HL-60 (cell line): Measurements from ENCODE around the gene SPNS2.
"Not testable (repeated sequence)": the region's sequence is repeated elsewhere in the genome, so short reads cannot be mapped to it uniquely, and the experiment has no call there.

Experiments
- DNase-seq, 2 experiments: peaks; one replicate each; pipeline ENCODE4 v3.0.0-alpha.2; 2010 to 2020; ENCODE audit warnings: low read depth in 1 of 2, low spot score in 1 of 2
- H3K27ac ChIP-seq: fragments of 250-450 bp; sonication (Bioruptor Pico); replicated peaks from 2 replicates; pipeline ENCODE4 v1.5.1; 2020; ENCODE audit warnings: mild to moderate bottlenecking, moderate library complexity
- H3K27me3 ChIP-seq: fragments of 250-450 bp; sonication (Bioruptor Pico); 2 replicates; pipeline ENCODE4 v1.5.1; 2021; ENCODE audit warnings: mild to moderate bottlenecking, moderate library complexity; ENCODE audit not compliant: insufficient read depth, poor library complexity, severe bottlenecking
- H3K4me3 ChIP-seq: replicated peaks from 2 replicates; pipeline ENCODE4 v1.5.1; 2011; ENCODE audit warnings: mild to moderate bottlenecking, control low read depth, low read length; ENCODE audit not compliant: insufficient read depth
- CTCF ChIP-seq: IDR thresholded peaks from one replicate; pipeline ENCODE4 v1.5.1; 2011; ENCODE audit warnings: low read length, control low read depth, inconsistent platforms; ENCODE audit not compliant: insufficient read depth
- GABPA ChIP-seq: IDR thresholded peaks from 2 replicates; pipeline ENCODE4 v1.6.1; 2012; ENCODE audit warnings: low read depth
- POLR2AphosphoS5 ChIP-seq: IDR thresholded peaks from 2 replicates; pipeline ENCODE4 v1.6.1; 2012; ENCODE audit warnings: low read depth
- REST ChIP-seq: IDR thresholded peaks from 2 replicates; pipeline ENCODE4 v1.6.1; 2012; ENCODE audit warnings: low read depth; ENCODE audit not compliant: insufficient replicate concordance
- SPI1 ChIP-seq: IDR thresholded peaks from 2 replicates; pipeline ENCODE4 v1.6.1; 2012; ENCODE audit warnings: low read depth, mild to moderate bottlenecking, borderline replicate concordance

SPNS2 gene

GRCh38 chr17:4576729-4577322, 78.1 kb downstream of the SPNS2 start:
- TF ChIP-seq POLR2AphosphoS5 (no peak), GABPA (no peak), REST (no peak), SPI1 (no peak), CTCF (no peak)
- no peak overlapping the region for H3K4me3 ChIP-seq
- no peak for DNase-seq
- H3K27me3 ChIP-seq = no peaks in the 10 kb centered on the region
- no peak overlapping the region for H3K27ac ChIP-seq

- no peaks in the 10 kb centered on the region for H3K27me3 ChIP-seq
- DNase-seq = no peak
- H3K4me3 ChIP-seq = no peak overlapping the region
- TF ChIP-seq POLR2AphosphoS5 (no peak), SPI1 (no peak), GABPA (no peak), REST (no peak), CTCF (no peak)
- H3K27ac ChIP-seq = no peak overlapping the region
These were observed 78.8 kb downstream of the SPNS2 start for GRCh38 chr17:4577386-4577993.

- not testable (repeated sequence) for H3K27me3 ChIP-seq, H3K27ac ChIP-seq, H3K4me3 ChIP-seq, DNase-seq
These were observed 79.7 kb downstream of the SPNS2 start for GRCh38 chr17:4578349-4578748.

GRCh38 chr17:4579678-4580077, 81.0 kb downstream of the SPNS2 start:
- DNase-seq = no peak
- H3K27ac ChIP-seq = no peak overlapping the region
- peaks cover 2% of the 10 kb centered on the region for H3K27me3 ChIP-seq
- TF ChIP-seq CTCF = no peak
- TF ChIP-seq GABPA = no peak
- TF ChIP-seq REST = no peak
- no peak for TF ChIP-seq POLR2AphosphoS5
- no peak for TF ChIP-seq SPI1
- H3K4me3 ChIP-seq = no peak overlapping the region
